BLaER1 treated with 17β-estradiol and CSF1 and Interleukin-3, amounts not matched to agents 10 nM and 100 nM (cell line): ENCODE data around the gene C4BPA.
A peak's percentile ranks its signal among the peaks of the same experiment; 100 is the strongest.

Experiments used
- H3K27ac ChIP-seq, 11 experiments: shearing (Covaris generic); formaldehyde crosslinking; 2 replicates each; pipeline ENCODE4 v1.8.1; 2022
- H3K27me3 ChIP-seq, 11 experiments: shearing (Covaris generic); formaldehyde crosslinking; 2 replicates each; pipeline ENCODE4 v1.8.1; 2022
- H3K36me3 ChIP-seq, 11 experiments: shearing (Covaris generic); formaldehyde crosslinking; 2 replicates each; pipeline ENCODE4 v1.8.1; 2022
- H3K4me1 ChIP-seq, 10 experiments: shearing (Covaris generic); formaldehyde crosslinking; 2 replicates each; pipeline ENCODE4 v1.8.1; 2022
- H3K4me2 ChIP-seq, 11 experiments: shearing (Covaris generic); formaldehyde crosslinking; 2 replicates each; pipeline ENCODE4 v1.8.1; 2022
- H3K4me3 ChIP-seq, 10 experiments: shearing (Covaris generic); formaldehyde crosslinking; 2 replicates each; pipeline ENCODE4 v1.8.1; 2022
- H3K9ac ChIP-seq, 11 experiments: shearing (Covaris generic); formaldehyde crosslinking; 2 replicates each; pipeline ENCODE4 v1.8.1; 2022
- H3K9me3 ChIP-seq, 11 experiments: shearing (Covaris generic); formaldehyde crosslinking; replicated peaks in 1 of 11; 2 replicates each; pipeline ENCODE4 v1.8.1; 2022
- H4K20me1 ChIP-seq, 11 experiments: shearing (Covaris generic); formaldehyde crosslinking; 2 replicates each; pipeline ENCODE4 v1.8.1; 2022
- Cebpa-rat ChIP-seq, 11 experiments: shearing (Covaris generic); IDR thresholded peaks; 2 replicates each; pipeline ENCODE4 v1.8.1; 2022

C4BPA gene

GRCh38 chr1:207103892-207104373 is at the start of gene C4BPA:
C4BPA (plus strand) TSS chr1:207104233; CDS start chr1:207113026, 8,793 bp downstream.
- H3K4me2 ChIP-seq, result peak within 1 kb of the TSS in 4 of 11 experiments; percentile 18 to 53 (median 43); a peak in 7 of 22 replicates
- H3K4me1 ChIP-seq, result peaks cover 0 to 12% (median 0%) of the 10 kb centered on the region in 10 experiments; a peak in 6 of 20 replicates
- no peak within 1 kb of the TSS for H3K9ac ChIP-seq
- H4K20me1 ChIP-seq, result no peaks in the 10 kb centered on the region
- H3K27ac ChIP-seq, result no peak within 1 kb of the TSS
- H3K4me3 ChIP-seq, result no peak within 1 kb of the TSS
- H3K27me3 ChIP-seq, result no peaks in the 10 kb centered on the region
- peaks cover 3 to 8% (median 5%) of the 10 kb centered on the region in 11 experiments; a peak in 17 of 22 replicates for H3K9me3 ChIP-seq
- H3K36me3 ChIP-seq, result no peaks in the 10 kb centered on the region
- peak in 10 of 11 experiments; percentile 12 to 72 (median 46); a peak in 9 of 22 replicates for TF ChIP-seq Cebpa-rat (IDR thresholded peaks at IDR 0.05)

- Histone ChIP-seq H3K4me1 (peaks cover 0 to 16% (median 0%) of the 10 kb centered on the region in 10 experiments; a peak in 7 of 20 replicates), H4K20me1 (no peaks in the 10 kb centered on the region), H3K27me3 (peaks cover 0 to 11% (median 6%) of the 10 kb centered on the region in 11 experiments; a peak in 11 of 22 replicates), H3K9me3 (peaks cover 0 to 34% (median 29%) of the 10 kb centered on the region in 11 experiments; a peak in 20 of 22 replicates), H3K27ac (peak overlapping the region in 5 of 11 experiments; percentile 17 to 35 (median 26); a peak in 5 of 22 replicates), H3K9ac (peak overlapping the region in 2 of 11 experiments; percentile 3 to 6; a peak in 1 of 22 replicates), H3K36me3 (no peaks in the 10 kb centered on the region), H3K4me3 (no peak overlapping the region; a peak in 1 of 20 replicates), H3K4me2 (peak overlapping the region in 5 of 11 experiments; percentile 25 to 73 (median 44); a peak in 8 of 22 replicates)
- no peak for TF ChIP-seq Cebpa-rat (IDR thresholded peaks at IDR 0.05)
Measured at GRCh38 chr1:207054491-207054890, 49.5 kb upstream of the C4BPA start.

- Histone ChIP-seq H4K20me1 (no peaks in the 10 kb centered on the region), H3K9ac (no peak overlapping the region), H3K27ac (no peak overlapping the region), H3K9me3 (peaks cover 0 to 31% (median 26%) of the 10 kb centered on the region in 11 experiments; a peak in 20 of 22 replicates), H3K27me3 (peaks cover 0 to 9% (median 5%) of the 10 kb centered on the region in 11 experiments; a peak in 11 of 22 replicates), H3K4me1 (peaks cover 0 to 16% (median 0%) of the 10 kb centered on the region in 10 experiments; a peak in 7 of 20 replicates), H3K4me2 (peak overlapping the region in 3 of 11 experiments; percentile 29 to 73 (median 66); a peak in 4 of 22 replicates), H3K4me3 (no peak overlapping the region), H3K36me3 (no peaks in the 10 kb centered on the region)
- no peak for TF ChIP-seq Cebpa-rat (IDR thresholded peaks at IDR 0.05)
Measured at GRCh38 chr1:207055386-207056001, 48.5 kb upstream of the C4BPA start.

GRCh38 chr1:207056673-207057072 is 47.4 kb upstream of the C4BPA start:
- Histone ChIP-seq H3K4me2 (no peak overlapping the region), H3K4me1 (peaks cover 0 to 16% (median 0%) of the 10 kb centered on the region in 10 experiments; a peak in 7 of 20 replicates), H4K20me1 (no peaks in the 10 kb centered on the region), H3K36me3 (no peaks in the 10 kb centered on the region), H3K4me3 (no peak overlapping the region), H3K9ac (no peak overlapping the region), H3K27me3 (no peaks in the 10 kb centered on the region; a peak in 1 of 22 replicates), H3K27ac (no peak overlapping the region), H3K9me3 (peaks cover 0 to 20% (median 16%) of the 10 kb centered on the region in 11 experiments; a peak in 19 of 22 replicates)
- TF ChIP-seq Cebpa-rat (IDR thresholded peaks at IDR 0.05), result no peak

- no peaks in the 10 kb centered on the region for H3K27me3 ChIP-seq
- H3K4me2 ChIP-seq, result no peak overlapping the region
- H3K36me3 ChIP-seq, result no peaks in the 10 kb centered on the region
- no peak overlapping the region for H3K27ac ChIP-seq
- no peak overlapping the region for H3K4me3 ChIP-seq
- H3K9me3 ChIP-seq, result peaks cover 0 to 4% (median 4%) of the 10 kb centered on the region in 11 experiments; a peak in 19 of 22 replicates
- TF ChIP-seq Cebpa-rat (IDR thresholded peaks at IDR 0.05), result no peak
- peaks cover 0 to 16% (median 0%) of the 10 kb centered on the region in 10 experiments; a peak in 7 of 20 replicates for H3K4me1 ChIP-seq
- H4K20me1 ChIP-seq, result no peaks in the 10 kb centered on the region
- no peak overlapping the region for H3K9ac ChIP-seq
Measured at GRCh38 chr1:207058252-207058651, 45.8 kb upstream of the C4BPA start.

GRCh38 chr1:207058878-207059867 is 44.9 kb upstream of the C4BPA start:
- no peak overlapping the region for H3K4me2 ChIP-seq
- no peak overlapping the region for H3K27ac ChIP-seq
- H4K20me1 ChIP-seq, result no peaks in the 10 kb centered on the region
- no peak overlapping the region for H3K4me3 ChIP-seq
- H3K9me3 ChIP-seq, result no peaks in the 10 kb centered on the region
- no peaks in the 10 kb centered on the region for H3K36me3 ChIP-seq
- H3K27me3 ChIP-seq, result no peaks in the 10 kb centered on the region
- H3K4me1 ChIP-seq, result peaks cover 0 to 12% (median 0%) of the 10 kb centered on the region in 10 experiments; a peak in 7 of 20 replicates
- no peak for TF ChIP-seq Cebpa-rat (IDR thresholded peaks at IDR 0.05)
- H3K9ac ChIP-seq, result no peak overlapping the region

- no peak overlapping the region for H3K9ac ChIP-seq
- H3K9me3 ChIP-seq, result no peaks in the 10 kb centered on the region
- no peak overlapping the region for H3K27ac ChIP-seq
Measured at GRCh38 chr1:207059881-207060280, 44.2 kb upstream of the C4BPA start.

GRCh38 chr1:207060596-207060995 is 43.4 kb upstream of the C4BPA start:
- H3K27me3 ChIP-seq, result no peaks in the 10 kb centered on the region
- no peaks in the 10 kb centered on the region for H3K4me1 ChIP-seq
- no peak overlapping the region for H3K27ac ChIP-seq
- no peaks in the 10 kb centered on the region for H3K9me3 ChIP-seq
- H4K20me1 ChIP-seq, result no peaks in the 10 kb centered on the region
- no peaks in the 10 kb centered on the region for H3K36me3 ChIP-seq
- no peak overlapping the region for H3K9ac ChIP-seq
- no peak overlapping the region for H3K4me2 ChIP-seq
- H3K4me3 ChIP-seq, result no peak overlapping the region
- no peak for TF ChIP-seq Cebpa-rat (IDR thresholded peaks at IDR 0.05)

More at GRCh38 chr1:207059881-207060280, 44.2 kb upstream of the C4BPA start:
- peaks cover 0 to 5% (median 0%) of the 10 kb centered on the region in 10 experiments; a peak in 7 of 20 replicates for H3K4me1 ChIP-seq
- TF ChIP-seq Cebpa-rat (IDR thresholded peaks at IDR 0.05), result no peak
- H3K27me3 ChIP-seq, result no peaks in the 10 kb centered on the region
- H3K4me3 ChIP-seq, result no peak overlapping the region
- H4K20me1 ChIP-seq, result no peaks in the 10 kb centered on the region
- H3K4me2 ChIP-seq, result no peak overlapping the region
- H3K36me3 ChIP-seq, result no peaks in the 10 kb centered on the region
